Mucosa of stomach (tissue), 1 donor: ENCODE data around the gene DPH1.

Experiments
- H3K27me3 ChIP-seq: one replicate; pipeline ENCODE4 v1.7.0; 2013; ENCODE audit warnings: mild to moderate bottlenecking, low read length; ENCODE audit not compliant: control insufficient read depth, insufficient read depth
- H3K36me3 ChIP-seq: one replicate; pipeline ENCODE4 v1.7.0; 2013; ENCODE audit warnings: low read length; ENCODE audit not compliant: control insufficient read depth, insufficient read depth
- H3K4me1 ChIP-seq: one replicate; pipeline ENCODE4 v1.7.0; 2013; ENCODE audit warnings: mild to moderate bottlenecking, low read length; ENCODE audit not compliant: control insufficient read depth, insufficient read depth
- H3K4me3 ChIP-seq: one replicate; pipeline ENCODE4 v1.7.0; 2013; ENCODE audit warnings: low read length
- H3K9ac ChIP-seq: one replicate; pipeline ENCODE4 v1.7.0; 2013; ENCODE audit warnings: mild to moderate bottlenecking, low read length, moderate library complexity
- H3K9me3 ChIP-seq: one replicate; pipeline ENCODE4 v1.7.0; 2013; ENCODE audit warnings: mild to moderate bottlenecking, low read length, moderate library complexity; ENCODE audit not compliant: control insufficient read depth
- donor health status: Pancreatic carcinoma.

The DPH1 gene

DNA sequence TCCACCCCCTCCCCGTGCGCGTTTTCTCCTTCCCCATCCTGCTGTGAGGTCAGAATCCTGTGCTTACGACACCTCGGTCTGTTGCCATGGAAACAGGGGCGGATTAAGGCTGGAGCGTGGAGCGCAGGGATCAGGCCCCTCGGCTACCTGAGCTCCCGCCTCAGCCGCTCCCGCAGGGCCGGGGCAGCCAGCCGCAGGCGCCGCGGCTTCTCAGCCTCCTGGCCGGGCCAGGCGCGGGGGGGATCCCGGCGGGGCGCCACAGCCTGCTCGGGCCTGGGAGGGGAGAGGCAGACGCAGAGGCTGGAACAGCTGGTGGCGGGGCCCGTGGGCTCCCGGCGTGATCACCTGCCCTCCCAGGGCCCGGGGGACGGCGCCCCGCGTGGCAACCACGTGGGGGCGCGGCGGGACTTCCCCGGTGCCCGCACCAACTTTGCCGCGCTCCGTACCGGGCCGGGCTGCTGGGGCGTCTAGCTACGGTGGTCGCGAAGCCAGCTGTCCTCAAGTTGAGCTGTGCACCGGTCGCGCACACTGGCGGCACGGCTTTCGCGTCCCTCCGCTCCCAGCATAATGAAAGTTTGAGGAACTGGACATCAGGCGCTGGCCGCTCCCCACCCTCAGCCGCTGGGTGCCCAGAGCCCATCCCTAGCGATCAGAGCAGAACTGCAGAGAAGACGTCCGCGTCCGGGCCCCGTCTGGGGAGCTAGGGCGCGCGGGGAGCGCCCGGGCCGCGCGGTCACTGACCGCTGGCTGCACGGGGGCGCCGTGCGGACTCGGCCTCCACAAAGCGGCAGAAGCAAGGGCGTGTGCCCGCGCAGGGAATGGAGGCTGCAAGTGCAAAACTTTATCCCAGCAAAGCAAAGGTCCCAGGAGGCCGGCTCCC, 6.0 kb upstream of the DPH1 start:
- H3K4me1 ChIP-seq: peaks cover 18% of the 10 kb centered on the region
- H3K9ac ChIP-seq: peak overlapping the region; percentile 15

DNA sequence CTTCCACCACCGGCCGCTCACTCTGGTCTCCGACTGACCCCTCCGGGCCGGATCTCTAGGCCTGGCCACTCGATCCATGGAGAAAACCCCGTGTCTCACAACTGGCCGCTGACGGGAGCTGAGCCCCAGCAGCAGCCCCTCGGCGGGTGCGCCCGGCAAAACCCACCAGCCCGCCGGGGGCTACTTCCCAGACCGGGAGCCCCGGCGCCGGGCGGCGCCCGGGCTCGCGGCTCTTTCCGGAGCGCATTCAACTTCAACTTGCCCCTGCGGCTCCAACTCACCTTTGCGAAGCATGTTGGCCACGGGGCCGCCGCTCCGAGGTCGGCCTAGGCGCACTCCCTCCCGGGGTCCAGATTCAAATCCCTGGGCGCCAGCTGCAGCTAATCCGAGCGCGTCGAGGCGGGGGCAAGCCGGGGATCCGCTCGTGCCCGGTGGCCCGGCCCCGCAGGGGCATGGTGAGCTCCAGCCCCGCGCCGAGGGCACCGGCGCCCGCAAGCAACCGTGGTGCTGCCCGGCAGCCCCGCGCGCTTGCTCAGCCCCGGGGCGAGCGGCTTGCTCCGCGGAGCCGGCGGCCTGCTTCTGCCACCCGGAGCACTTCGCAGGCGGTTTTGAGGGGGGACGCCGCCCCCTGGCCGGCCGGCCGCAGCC, 5.3 kb upstream of the DPH1 start:
- H3K36me3 ChIP-seq: no peaks in the 10 kb centered on the region
- peaks cover 68% of the 10 kb centered on the region for H3K27me3 ChIP-seq
- H3K9ac ChIP-seq: peak overlapping the region; percentile 15
- no peaks in the 10 kb centered on the region for H3K9me3 ChIP-seq
- peaks cover 20% of the 10 kb centered on the region for H3K4me1 ChIP-seq
- no peak overlapping the region for H3K4me3 ChIP-seq

More for the DNA sequence above, 6.0 kb upstream of the DPH1 start:
- Histone ChIP-seq H3K9me3 (no peaks in the 10 kb centered on the region), H3K36me3 (no peaks in the 10 kb centered on the region), H3K4me3 (peak overlapping the region; percentile 8), H3K27me3 (peaks cover 73% of the 10 kb centered on the region)

DNA sequence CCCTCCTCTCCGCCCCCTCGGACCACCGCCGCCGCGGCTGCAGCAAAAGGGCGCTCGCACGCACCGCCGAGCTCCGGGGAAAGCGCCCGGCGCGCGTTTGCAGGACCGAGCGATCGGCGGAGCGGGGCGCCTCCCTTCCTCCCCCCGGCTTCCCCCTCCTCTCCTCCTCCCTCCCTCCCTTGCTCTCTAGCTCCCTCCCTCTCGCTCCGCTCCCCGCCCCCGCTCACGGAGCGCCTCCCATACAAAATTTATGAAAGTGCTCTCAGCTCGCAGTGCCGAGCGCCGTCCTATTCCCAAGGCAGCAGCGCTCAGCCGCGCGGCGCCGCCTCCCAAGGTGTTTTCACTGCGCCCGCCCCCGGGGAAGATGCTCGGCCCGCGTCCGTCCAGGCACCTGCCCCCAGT, 4.7 kb upstream of the DPH1 start, which contains the start of gene RTN4RL1:
RTN4RL1 (minus strand) TSS at position 115 of the 402 bp plus-strand sequence. CDS start 469 bp downstream, outside the sequence.
- H3K4me1 ChIP-seq: peaks cover 22% of the 10 kb centered on the region
- peak within 1 kb of the TSS; percentile 14 for H3K4me3 ChIP-seq
- peak within 1 kb of the TSS; percentile 15 for H3K9ac ChIP-seq
- no peaks in the 10 kb centered on the region for H3K9me3 ChIP-seq
- peaks cover 63% of the 10 kb centered on the region for H3K27me3 ChIP-seq
- H3K36me3 ChIP-seq: no peaks in the 10 kb centered on the region

DNA sequence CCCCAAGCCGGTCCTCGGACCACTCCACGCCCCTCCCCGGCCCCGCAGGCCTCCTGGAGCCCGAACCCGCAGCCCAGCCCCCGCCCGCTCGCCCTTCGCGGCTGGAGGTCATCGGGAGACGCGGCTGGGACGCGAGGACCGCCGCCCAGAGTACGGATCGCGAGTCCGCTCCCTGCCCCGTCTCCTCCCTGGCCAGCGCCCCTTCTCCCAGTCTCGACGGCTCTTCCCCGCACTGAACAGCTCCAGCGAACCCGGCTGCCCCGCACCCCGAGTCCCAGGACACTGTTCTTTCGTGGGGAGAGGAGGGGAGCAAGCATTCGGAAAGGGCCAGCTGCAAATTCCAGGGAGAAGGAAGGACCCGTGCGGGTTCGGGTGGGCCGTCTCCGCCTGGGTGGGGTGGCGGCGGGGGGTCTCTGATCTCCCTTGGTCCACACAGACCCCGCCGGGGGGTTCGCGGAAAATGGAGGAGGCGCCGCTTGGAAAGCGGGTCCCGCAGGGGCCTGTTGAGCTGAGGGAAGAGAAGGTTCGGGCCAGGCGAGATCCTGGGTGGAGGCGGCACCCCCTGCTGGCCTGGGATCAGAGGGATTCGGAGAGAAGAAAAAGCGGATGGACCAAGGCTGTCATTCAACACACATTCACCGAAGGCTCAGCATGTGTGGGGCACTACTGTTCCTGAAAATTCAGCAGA, 4.2 kb upstream of the DPH1 start:
- peaks cover 58% of the 10 kb centered on the region for H3K27me3 ChIP-seq
- peaks cover 24% of the 10 kb centered on the region for H3K4me1 ChIP-seq
- H3K36me3 ChIP-seq: no peaks in the 10 kb centered on the region
- H3K9ac ChIP-seq: no peak overlapping the region
- peak overlapping the region; percentile 14 for H3K4me3 ChIP-seq
- H3K9me3 ChIP-seq: no peaks in the 10 kb centered on the region

DNA sequence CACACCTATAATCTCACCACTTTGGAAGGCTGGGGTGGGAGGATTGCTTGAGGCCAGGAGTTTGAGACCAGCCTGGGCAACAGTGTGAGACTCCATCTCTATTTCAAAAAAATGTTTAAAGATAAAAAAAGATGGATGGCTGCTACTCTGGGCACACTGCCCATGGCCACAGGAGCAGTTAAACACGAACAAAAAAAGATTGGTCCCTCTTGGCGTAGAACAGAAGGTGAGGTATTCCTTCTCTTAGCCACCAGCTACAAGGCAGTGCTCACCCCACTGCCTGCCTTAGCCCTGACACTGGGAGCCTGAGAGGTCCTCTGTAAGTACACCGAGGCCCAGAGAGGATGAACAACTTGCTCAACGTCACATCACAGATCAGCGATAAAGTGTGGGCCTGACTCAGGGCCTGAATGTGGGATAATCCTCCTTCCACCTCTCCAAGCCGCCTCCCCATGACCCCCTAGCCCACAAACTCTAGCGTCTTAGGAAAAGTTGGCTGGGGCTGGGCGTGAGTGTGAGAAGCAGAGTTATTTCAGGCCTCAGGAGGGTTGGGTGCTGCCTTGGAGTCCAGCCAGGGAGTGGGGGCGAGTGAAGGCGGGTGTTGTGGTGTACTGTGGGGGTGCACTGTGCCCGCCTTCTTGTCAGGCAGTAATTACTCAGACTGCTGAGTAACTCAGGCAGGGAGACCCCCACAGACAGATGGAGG, 2.3 kb upstream of the DPH1 start:
- H3K9me3 ChIP-seq: no peaks in the 10 kb centered on the region
- H3K27me3 ChIP-seq: peaks cover 54% of the 10 kb centered on the region
- no peaks in the 10 kb centered on the region for H3K36me3 ChIP-seq
- H3K9ac ChIP-seq: no peak overlapping the region
- no peak overlapping the region for H3K4me3 ChIP-seq
- H3K4me1 ChIP-seq: peaks cover 29% of the 10 kb centered on the region

DNA sequence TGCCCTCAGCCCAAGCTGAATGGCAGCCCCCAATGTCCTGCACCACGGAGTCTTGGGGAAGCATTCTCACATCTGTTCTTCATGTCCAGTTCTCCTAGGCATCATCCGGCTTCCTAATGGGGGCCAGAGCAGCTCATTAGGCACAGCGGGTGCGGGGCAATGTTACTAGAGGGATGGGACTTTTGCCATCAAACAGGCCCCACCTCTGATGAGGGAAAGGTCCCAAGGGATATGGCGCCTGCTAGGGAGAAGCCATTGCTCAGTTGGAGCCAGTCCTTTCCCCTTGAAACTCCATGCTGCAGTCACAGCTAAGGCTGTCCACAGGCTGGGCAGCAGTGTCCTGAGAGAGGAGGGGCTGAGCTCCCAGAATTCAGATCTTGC, 1.7 kb upstream of the DPH1 start:
- H3K9me3 ChIP-seq: no peaks in the 10 kb centered on the region
- peaks cover 29% of the 10 kb centered on the region for H3K4me1 ChIP-seq
- no peak overlapping the region for H3K9ac ChIP-seq
- H3K27me3 ChIP-seq: peaks cover 48% of the 10 kb centered on the region
- H3K36me3 ChIP-seq: no peaks in the 10 kb centered on the region
- no peak overlapping the region for H3K4me3 ChIP-seq

DNA sequence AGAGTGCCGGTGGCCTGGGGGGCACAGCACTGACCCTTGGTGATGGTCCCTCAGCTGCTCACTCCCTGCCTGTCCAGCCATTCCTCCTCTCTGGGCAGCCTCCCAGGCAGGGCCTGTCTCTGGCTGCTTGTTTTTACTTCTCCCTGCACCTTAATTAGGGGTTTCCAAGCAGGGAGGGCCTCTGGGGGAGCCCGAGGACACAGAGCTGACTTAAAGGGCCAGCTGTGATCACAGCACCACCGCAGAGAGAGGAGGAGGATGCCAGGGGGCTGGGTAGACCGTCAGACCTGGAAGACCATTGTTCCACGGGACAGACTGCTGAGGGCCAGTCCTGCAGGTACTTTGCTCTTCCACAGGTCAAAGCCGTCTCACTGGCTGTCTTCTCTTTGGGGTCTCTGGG, 1.2 kb upstream of the DPH1 start:
- Histone ChIP-seq H3K36me3 (no peaks in the 10 kb centered on the region), H3K4me1 (peaks cover 29% of the 10 kb centered on the region), H3K27me3 (peaks cover 46% of the 10 kb centered on the region), H3K9me3 (no peaks in the 10 kb centered on the region), H3K9ac (no peak overlapping the region), H3K4me3 (no peak overlapping the region)

DNA sequence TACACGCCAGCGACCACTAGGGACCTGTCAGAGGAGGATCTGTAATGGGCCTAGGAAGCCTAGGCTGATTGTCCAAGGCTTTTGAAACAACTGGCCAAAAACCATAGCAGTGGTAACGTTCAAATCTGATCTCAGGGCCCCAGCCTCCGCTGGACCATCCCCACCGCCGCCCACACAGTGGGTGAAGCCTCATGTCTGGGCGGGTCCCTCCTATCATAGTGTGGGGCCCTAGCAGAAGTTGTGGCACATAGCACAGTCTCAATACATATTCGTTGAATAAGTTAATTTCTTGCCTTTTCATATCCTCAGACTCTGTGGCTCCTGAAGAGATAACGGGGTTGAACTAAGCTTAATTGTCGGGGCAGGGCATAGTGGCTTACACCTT, 818 bp downstream of the DPH1 start:
- peaks cover 16% of the 10 kb centered on the region for H3K4me1 ChIP-seq
- peak overlapping the region; percentile 76 for H3K4me3 ChIP-seq
- H3K9me3 ChIP-seq: no peaks in the 10 kb centered on the region
- H3K27me3 ChIP-seq: peaks cover 26% of the 10 kb centered on the region
- no peaks in the 10 kb centered on the region for H3K36me3 ChIP-seq
- peak overlapping the region; percentile 63 for H3K9ac ChIP-seq

DNA sequence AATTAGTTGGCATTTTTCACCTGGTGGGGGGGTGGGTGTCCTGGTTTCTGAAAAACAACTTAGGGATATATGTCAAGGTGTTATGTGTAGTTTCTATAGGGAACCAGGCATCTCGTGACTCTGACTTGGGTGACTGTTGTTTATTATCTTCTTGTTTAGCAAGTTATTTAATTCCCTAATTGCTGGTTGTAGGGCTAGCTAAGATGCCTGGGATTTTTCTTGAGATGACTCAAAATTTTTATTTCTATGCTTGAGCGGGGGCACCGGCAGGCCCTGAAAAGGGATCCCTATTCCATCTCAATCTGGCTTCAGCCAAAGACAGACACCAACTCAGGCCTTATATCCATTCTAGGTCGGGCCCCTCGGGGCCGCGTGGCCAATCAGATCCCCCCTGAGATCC, 3.2 kb downstream of the DPH1 start:
- Histone ChIP-seq H3K36me3 (peaks cover 4% of the 10 kb centered on the region), H3K27me3 (peaks cover 10% of the 10 kb centered on the region), H3K4me3 (no peak overlapping the region), H3K4me1 (peaks cover 11% of the 10 kb centered on the region), H3K9ac (no peak overlapping the region), H3K9me3 (no peaks in the 10 kb centered on the region)

DNA sequence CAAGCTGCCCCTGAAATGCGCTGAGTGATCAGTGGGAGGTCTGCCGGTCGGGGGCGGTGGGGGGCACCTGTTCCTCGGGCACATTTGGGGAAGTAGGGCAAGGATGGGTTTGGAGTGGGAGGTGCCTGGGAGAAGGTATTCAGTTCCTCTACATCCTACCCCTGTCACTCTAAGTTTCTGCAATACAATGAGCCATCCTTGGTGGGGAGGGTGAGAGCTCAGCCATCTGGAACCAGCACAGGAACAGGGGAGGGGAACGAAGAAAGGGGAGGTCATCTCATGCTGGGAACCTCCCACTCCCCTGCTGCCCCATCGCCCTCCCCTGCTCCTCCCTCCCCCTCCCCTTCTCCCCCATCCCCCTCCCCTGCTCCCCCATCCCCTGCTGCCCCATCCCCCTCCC, 4.2 kb downstream of the DPH1 start:
- Histone ChIP-seq H3K36me3 (peaks cover 4% of the 10 kb centered on the region), H3K9me3 (no peaks in the 10 kb centered on the region), H3K4me3 (no peak overlapping the region), H3K4me1 (peaks cover 11% of the 10 kb centered on the region), H3K9ac (no peak overlapping the region), H3K27me3 (no peaks in the 10 kb centered on the region)

DNA sequence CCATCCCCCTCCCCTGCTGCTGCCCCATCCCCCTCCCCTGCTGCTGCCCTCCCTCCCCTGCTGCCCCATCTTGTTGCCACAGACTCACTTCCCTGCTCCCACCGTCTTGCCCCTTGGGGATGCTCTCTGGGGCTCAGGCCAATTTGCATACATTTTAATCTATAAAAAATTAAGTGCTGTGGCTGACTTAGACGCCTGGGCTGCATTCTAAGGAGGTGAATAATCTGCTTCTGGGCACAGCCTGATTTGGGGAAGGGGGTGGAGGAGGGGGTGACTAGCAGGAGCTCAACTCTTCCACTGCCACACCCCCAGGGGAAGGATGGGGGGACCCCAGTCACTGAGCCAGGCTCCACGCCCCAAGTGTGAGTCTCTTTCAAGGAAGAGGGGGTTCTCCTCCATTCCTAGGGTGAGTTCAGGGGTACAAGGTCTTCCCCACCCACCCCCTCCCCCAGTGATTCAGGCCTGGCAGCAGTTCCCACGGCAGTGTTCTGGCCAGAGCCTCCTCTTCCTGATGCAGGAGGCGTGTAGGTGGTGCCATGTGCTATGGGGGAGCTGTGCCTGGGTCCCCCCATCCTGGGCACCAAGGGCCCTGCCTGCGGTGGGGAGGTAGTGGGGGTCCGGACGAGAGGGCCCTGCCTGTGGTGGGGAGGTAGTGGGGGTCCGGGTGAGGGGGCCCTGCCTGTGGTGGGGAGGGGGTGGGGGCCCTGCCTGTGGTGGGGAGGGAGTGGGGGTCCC, 5.0 kb downstream of the DPH1 start:
- Histone ChIP-seq H3K9me3 (no peaks in the 10 kb centered on the region), H3K36me3 (peaks cover 4% of the 10 kb centered on the region), H3K9ac (no peak overlapping the region), H3K4me3 (no peak overlapping the region), H3K27me3 (no peaks in the 10 kb centered on the region), H3K4me1 (peaks cover 7% of the 10 kb centered on the region)
